Activated B cell treated with CpG ODN at 0.5 μM for 24 hours (primary cell): ENCODE data around the gene RBBP8NL. TPM values are rescaled to one million over a fixed set of nuclear protein-coding genes. Genes with fewer than 3 reads are reported as not detected.

Experiments
- ATAC-seq: fragments of 200-7000 bp; cut with Tn5 transposase; one replicate; pipeline ENCODE4 v1.10.0; 2021; ENCODE audit warnings: low read depth, mild to moderate bottlenecking, moderate library complexity
- CTCF ChIA-PET: fragments of 350-600 bp; sonication (Branson Sonifier 250); formaldehyde crosslinking; loops from one replicate; lab custom pipeline; 2021; ENCODE audit warnings: antibody characterized with exemption; lab: Charles Lee
- POLR2A ChIA-PET: fragments of 350-600 bp; sonication (Branson Sonifier 250); formaldehyde crosslinking; loops from one replicate; lab custom pipeline; 2021; ENCODE audit warnings: antibody characterized with exemption; lab: Charles Lee
- DNase-seq: peaks from one replicate; pipeline ENCODE4 v3.0.0; 2022
- H3K27ac Mint-ChIP-seq: one replicate; pipeline ENCODE4 v1.8.0; 2020; ENCODE audit warnings: mixed read lengths
- H3K27me3 Mint-ChIP-seq: one replicate; pipeline ENCODE4 v1.8.0; 2021; ENCODE audit warnings: mixed read lengths
- H3K36me3 Mint-ChIP-seq: one replicate; pipeline ENCODE4 v1.8.0; 2021; ENCODE audit warnings: low read depth, mixed read lengths
- H3K4me1 Mint-ChIP-seq: one replicate; pipeline ENCODE4 v1.8.0; 2021; ENCODE audit warnings: mixed read lengths
- H3K4me3 Mint-ChIP-seq: one replicate; pipeline ENCODE4 v1.8.0; 2020; ENCODE audit warnings: mild to moderate bottlenecking, mixed read lengths
- H3K9me3 Mint-ChIP-seq: one replicate; pipeline ENCODE4 v1.8.0; 2020; ENCODE audit warnings: mixed read lengths
- CTCF ChIP-seq: fragments of 200-600 bp; IDR thresholded peaks from one replicate; pipeline ENCODE4 v1.8.0; 2022; ENCODE audit warnings: antibody characterized with exemption, mild to moderate bottlenecking
- intact Hi-C: fragments of 100-400 bp; cut with micrococcal nuclease; formaldehyde crosslinking; loops from one replicate; pipeline ENCODE4 v1.15.1; 2024
- total RNA-seq: library from RNA; stranded (reverse); gene quantifications from 2 replicates; pipeline ENCODE4 v1.2.3, GENCODE V29; 2022

The RBBP8NL gene
- total RNA-seq, 1 donor from 2014 or later: not detected

- ATAC-seq (no peak), DNase-seq (no peak)
- Mint-ChIP-seq H3K36me3 (no peaks in the 10 kb centered on the region), H3K4me1 (no peaks in the 10 kb centered on the region), H3K27me3 (peaks cover 21% of the 10 kb centered on the region), H3K9me3 (no peaks in the 10 kb centered on the region), H3K4me3 (no peak overlapping the region), H3K27ac (no peak overlapping the region)
- ChIA-PET CTCF (no interaction called here), POLR2A (no interaction called here)
- no peak for TF ChIP-seq CTCF
- intact Hi-C loops: no loop called here
These were observed 14.7 kb upstream of the RBBP8NL start for GRCh38 chr20:62441987-62442539.

- peak; percentile 50 for ATAC-seq
- no peak for DNase-seq
- no peak for TF ChIP-seq CTCF
- CTCF ChIA-PET: no interaction called here
- Mint-ChIP-seq H3K4me1 (no peaks in the 10 kb centered on the region), H3K36me3 (no peaks in the 10 kb centered on the region), H3K27me3 (peaks cover 27% of the 10 kb centered on the region), H3K9me3 (no peaks in the 10 kb centered on the region), H3K4me3 (no peak overlapping the region), H3K27ac (no peak overlapping the region)
- POLR2A ChIA-PET: interaction anchor here (0.6 kb wide), 1 partner anchor 30 kb away, joined by 7 read pairs; no protein-coding TSS in a partner anchor
- intact Hi-C loops: no loop called here
These were observed 11.9 kb upstream of the RBBP8NL start for GRCh38 chr20:62439218-62439617.

GRCh38 chr20:62437927-62438326 lies 10.6 kb upstream of the RBBP8NL start:
- TF ChIP-seq CTCF: no peak
- Mint-ChIP-seq H3K4me3 (no peak overlapping the region), H3K36me3 (no peaks in the 10 kb centered on the region), H3K9me3 (no peaks in the 10 kb centered on the region), H3K27ac (no peak overlapping the region), H3K27me3 (peaks cover 31% of the 10 kb centered on the region), H3K4me1 (no peaks in the 10 kb centered on the region)
- DNase-seq: no peak
- intact Hi-C loops: no loop called here
- POLR2A ChIA-PET: no interaction called here
- CTCF ChIA-PET: no interaction called here
- ATAC-seq: no peak

- ChIA-PET CTCF (no interaction called here), POLR2A (no interaction called here)
- H3K9me3 Mint-ChIP-seq: no peaks in the 10 kb centered on the region
- no peaks in the 10 kb centered on the region for H3K36me3 Mint-ChIP-seq
- intact Hi-C loops: no loop called here
- peaks cover 29% of the 10 kb centered on the region for H3K27me3 Mint-ChIP-seq
- ATAC-seq (no peak), DNase-seq (no peak)
- H3K4me3 Mint-ChIP-seq: no peak overlapping the region
- no peak for TF ChIP-seq CTCF
- H3K4me1 Mint-ChIP-seq: no peaks in the 10 kb centered on the region
- H3K27ac Mint-ChIP-seq: no peak overlapping the region
These were observed 10.2 kb upstream of the RBBP8NL start for GRCh38 chr20:62437496-62437895.

DNA sequence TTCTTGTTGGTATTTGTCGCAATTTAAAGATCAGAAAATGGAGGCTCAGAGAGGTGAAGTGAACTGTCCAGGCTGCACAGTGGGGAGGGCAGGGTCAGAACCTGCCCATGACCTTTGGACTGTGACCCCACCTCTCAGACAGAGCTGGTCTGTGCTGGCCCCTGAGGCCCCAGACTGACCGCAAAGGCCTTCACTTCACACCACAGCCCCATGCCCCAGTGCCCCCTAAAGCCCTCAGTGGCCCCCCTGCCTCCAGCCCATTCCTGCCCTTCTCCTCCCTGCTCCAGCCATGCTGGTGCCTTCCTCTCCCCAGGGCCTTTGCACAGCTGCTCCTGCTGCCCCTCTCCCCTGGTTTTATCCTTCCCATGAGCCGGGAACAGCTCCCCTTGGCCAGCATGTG lies 9.4 kb upstream of the RBBP8NL start:
- CTCF ChIA-PET: no interaction called here
- no peak overlapping the region for H3K27ac Mint-ChIP-seq
- DNase-seq (no peak), ATAC-seq (no peak)
- H3K4me1 Mint-ChIP-seq: no peaks in the 10 kb centered on the region
- H3K27me3 Mint-ChIP-seq: peaks cover 33% of the 10 kb centered on the region
- H3K9me3 Mint-ChIP-seq: no peaks in the 10 kb centered on the region
- no peaks in the 10 kb centered on the region for H3K36me3 Mint-ChIP-seq
- intact Hi-C loops: no loop called here
- no peak overlapping the region for H3K4me3 Mint-ChIP-seq
- TF ChIP-seq CTCF: no peak
- POLR2A ChIA-PET: no interaction called here
